HG03354 (cell line): Measurements from ENCODE around the gene GGN.
A peak's percentile ranks its signal among the peaks of the same experiment; 100 is the strongest.

Experiments
- ATAC-seq: cut with Tn5 transposase; IDR thresholded peaks from one replicate; pipeline ENCODE4 v1.9.1; 2021; ENCODE audit warnings: mild to moderate bottlenecking; ENCODE audit not compliant: unreplicated experiment, poor library complexity, severe bottlenecking

GGN gene

DNA sequence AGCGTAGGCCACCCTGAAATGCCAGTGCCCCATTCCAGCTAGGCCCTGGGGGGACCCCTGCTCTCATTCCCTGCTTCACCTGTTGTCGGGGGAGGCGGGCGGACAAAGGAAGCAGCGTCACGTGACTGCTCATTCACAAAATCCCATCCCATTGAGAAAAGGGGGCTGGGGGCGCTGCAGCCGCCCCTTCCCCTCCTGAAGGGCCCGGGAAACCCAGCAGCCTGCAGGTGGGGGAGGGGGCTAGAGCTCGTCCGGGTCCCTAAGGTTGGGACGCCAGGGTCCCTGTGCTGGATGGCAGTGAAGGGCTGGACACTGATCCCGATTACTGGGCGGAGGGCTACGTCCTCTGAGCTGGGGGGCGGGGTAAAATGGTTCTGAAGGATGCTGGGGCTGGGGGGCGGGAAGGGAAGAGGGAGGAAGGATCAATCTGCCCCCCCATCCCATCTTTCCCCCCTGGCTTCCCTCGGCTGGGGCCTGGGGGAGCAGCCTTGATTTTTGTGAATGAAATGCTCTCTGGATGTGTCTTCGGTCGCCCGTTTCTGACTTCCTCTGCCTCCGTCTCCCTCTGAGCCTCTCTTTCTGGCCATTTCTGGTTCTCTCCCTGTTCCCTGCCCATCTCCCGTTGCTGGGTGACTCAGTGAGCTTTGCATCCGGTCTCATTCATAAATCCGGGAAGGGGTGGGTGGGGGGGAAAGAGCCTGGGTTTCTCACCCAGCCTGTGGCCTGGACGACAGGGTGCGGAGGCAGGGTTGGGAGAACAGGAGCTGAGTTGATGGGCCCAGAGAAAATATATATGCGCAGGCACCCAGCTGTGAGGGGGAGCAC is 1.5 kb upstream of the GGN start:
- no peak for ATAC-seq

DNA sequence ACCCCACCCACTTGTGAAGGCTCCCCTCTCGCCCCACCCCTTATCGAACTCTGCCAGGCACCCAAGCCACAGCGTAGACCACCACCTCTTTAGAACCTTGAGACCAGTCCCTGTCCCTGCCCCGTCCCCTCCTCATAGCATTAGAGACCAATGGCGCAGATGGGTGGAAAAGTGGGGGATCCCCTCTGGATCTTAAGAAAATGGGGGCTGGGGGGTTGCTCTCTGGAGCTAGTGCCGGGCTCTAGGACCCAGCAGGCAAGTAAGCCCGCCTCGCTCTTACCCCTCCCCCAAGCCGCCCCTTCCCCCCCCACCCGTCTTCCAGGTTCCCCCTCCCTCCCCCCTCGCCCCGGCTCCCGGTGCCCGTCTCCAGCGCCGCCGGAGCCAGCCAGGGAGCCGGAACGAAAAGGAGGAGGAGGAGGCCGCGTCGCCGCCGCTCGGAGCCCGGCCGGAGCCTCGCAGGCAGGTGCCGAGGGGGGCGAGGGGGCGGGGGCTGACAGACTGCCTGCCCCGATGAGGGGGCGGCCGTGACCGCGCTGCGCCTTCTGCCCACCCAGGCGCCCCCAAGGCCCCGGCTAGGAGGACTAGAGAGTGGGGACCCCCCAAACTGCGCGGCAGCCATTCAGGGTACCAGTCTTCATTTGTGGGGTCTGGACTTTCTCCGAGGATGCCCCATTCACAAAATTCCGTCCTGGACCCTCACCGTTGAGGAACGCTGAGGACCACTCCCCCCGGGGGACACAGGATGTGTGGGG is 691 bp upstream of the GGN start, which contains the start of gene SPRED3:
TSS of gene SPRED3 (plus strand) at position 349 of the 752 bp plus-strand sequence. CDS start 1,606 bp downstream, outside the sequence.
- no peak for ATAC-seq

- ATAC-seq = no peak
Measured at GRCh38 chr19:38386971-38387549, 774 bp downstream of the GGN start.

DNA sequence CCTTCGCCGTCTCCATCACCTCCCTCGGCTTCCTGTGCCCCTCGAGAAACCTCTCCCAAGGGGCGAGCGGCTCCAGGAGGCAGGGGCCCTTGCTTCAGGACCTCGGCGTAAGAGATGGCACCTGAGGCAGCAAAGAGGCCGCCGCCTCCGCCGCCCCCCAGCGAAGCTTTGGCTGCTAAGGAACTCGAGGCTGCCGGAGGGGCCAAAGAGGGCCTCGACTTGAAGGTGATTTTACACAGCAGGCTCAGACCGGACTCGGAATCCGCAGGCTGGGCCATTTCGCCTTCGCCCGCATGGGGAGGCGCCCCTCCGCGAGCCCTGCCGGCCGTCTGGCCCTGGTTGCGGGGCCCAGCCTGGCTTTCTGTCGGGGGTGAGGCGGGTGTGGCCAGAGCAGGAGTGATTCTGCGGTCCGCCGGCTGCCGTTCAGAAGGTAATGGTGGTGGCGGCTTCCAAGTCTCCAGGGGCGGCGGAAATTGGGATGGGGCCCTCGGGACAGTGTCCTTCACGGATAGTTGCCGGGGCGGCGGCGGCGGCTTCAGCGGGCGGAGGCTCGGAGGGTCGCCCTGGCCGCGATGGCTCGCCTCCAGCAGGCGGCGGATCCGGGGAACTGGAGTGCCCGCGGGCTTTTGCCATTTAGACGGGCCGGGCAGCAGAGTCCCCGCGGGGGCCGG is 1.4 kb downstream of the GGN start:
- no peak for ATAC-seq

DNA sequence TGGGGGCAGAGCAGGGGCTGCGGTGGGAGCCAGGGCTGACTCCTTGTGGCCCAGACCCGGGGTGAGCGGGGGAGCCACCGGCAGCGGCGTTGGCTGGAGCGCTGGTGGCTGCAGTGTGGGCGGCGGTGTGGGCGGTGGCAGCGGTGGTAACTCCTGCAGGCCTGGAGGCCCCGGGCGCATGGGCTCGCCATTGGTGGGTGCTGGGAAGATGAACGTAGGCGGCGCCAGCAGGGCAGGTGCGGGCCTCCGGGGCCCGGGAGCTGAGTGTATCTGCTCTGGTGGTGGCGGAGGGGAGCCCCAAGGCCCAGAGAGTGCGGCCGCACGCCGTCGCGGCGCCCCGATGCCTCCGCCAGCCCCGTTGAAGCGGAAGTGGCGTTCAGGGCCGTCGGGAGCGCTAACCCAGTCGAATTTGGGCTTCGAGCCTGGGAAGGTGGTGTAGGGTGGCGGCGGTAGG is 2.0 kb downstream of the GGN start:
- ATAC-seq = no peak

GRCh38 chr19:38385057-38385803 is 2.6 kb downstream of the GGN start:
- ATAC-seq = no peak

GRCh38 chr19:38384209-38385027 is 3.4 kb downstream of the GGN start:
- no peak for ATAC-seq

DNA sequence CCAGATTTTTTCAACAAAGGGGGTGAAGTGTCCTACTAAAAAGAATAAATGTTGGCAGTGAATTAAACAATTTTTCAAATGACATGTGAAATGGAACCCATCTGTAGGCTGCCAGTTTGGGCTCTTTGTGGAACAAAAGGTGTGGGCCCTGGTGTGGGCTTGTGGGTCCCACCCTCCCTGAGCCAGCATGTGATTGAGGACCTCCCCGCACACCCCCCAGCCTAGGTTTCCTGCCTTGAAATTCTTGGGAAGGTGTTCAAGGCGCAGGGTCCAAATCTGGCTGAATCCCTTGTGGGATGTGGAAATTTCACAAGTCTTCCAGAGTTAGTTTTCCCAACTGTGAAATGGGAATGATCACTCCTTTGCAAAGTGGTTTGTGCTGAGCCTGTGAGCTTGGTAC is 4.1 kb downstream of the GGN start:
- ATAC-seq = no peak

DNA sequence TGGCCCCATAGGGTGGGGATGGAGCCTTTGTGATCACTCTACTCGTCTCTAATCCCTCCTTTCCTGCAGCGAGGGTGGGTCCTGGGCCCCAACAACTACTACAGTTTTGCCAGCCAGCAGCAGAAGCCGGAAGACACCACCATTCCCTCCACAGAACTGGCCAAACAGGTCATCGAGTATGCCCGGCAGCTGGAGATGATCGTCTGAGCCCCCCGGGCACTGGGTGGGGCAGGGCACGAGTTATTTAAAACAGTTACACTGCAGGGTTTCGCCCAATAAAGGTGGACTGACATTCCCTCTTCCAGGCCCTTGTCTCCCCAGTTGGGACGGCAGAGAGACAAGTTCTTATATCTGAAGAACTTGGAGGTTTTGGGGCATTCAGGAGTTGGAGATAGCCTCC is 4.7 kb downstream of the GGN start:
- no peak for ATAC-seq

DNA sequence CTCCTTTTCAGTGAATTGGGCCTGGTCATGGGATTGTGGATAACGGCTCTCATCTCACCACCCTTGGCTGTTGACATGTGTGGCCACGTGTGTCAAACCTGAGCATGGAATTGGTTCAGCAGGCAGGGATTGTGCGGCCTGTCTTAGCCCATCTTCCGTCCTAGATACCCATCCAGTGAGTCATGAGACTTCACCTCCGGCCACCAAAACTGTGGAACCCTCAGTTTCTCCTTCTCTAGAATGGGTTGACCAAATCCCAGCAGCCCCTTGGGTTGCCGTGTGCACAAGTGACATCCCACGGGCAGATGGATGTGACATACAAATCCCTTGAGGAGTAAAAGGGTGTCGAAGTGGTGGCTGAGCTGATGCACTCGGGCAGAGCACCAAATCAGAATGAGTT is 6.7 kb downstream of the GGN start:
- no peak for ATAC-seq

GRCh38 chr19:38378866-38379265 is 9.0 kb downstream of the GGN start:
- ATAC-seq = no peak

DNA sequence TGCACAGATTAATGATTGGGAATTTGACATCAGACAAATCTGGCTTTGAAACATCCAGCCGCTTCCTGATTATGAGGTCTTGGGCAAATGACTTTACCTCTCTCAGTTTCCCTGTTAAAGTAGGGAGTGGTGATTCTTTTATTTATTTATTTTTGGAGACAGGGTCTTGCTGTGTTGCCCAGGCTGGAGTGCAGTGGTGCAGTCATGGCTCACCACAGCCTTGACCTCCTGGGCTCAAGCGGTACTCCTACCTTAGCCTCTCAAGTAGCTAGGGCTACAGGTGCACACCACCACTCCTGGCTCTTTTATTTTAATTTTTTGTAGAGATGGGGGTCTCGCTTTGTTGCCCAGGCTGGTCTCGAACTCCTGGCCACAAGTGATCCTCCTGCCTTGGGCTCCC is 10.8 kb downstream of the GGN start:
- ATAC-seq = no peak

DNA sequence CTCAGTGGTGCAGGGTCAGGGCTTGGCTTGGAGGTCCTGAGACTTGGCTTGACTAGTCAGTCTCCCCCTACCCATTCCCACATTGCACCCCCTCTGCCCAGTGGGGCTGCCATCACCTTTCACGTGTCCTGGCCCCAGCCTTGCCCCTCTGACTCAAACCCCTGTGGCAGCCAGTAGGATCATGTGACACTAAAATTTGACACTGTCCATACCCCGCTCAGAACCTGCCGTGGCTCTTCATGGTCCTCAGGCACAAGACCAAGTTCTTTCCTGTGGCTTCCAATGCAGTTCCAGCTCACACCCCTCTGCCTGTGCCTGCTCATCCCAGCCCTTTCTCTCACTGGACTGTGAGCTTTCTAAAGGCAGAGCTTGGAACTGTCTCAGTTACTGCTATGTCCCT is 11.3 kb downstream of the GGN start:
- ATAC-seq = no peak

DNA sequence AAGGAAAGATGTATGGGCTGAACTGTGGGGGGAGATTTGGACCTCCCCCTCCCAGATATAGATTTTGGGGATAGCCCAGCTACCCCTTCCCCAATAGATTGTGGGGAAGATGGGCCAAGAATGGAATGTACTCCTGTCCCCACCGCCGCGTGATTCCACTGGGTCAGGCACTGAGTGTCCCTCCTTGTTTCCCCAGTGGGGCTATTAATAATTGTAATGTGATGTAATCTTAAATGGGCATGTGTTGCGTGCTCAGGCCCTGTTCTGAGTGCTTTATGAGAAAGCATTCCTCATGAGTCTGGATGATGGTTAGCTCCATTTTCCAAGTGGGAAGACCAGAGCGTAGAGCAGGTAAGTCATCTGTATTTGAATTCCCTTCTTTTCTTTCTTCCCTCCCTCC is 12.1 kb downstream of the GGN start:
- ATAC-seq = no peak

- no peak for ATAC-seq
Measured at GRCh38 chr19:38375098-38375493, 12.7 kb downstream of the GGN start.

- peak; percentile 95 for ATAC-seq
Measured at GRCh38 chr19:38374332-38375097, 13.3 kb downstream of the GGN start, which contains the start of gene PSMD8. TSS of gene PSMD8 (plus strand) at chr19:38374571. CDS start at chr19:38374602, 31 bp downstream.

GRCh38 chr19:38373907-38374331 is 13.9 kb downstream of the GGN start:
- no peak for ATAC-seq

DNA sequence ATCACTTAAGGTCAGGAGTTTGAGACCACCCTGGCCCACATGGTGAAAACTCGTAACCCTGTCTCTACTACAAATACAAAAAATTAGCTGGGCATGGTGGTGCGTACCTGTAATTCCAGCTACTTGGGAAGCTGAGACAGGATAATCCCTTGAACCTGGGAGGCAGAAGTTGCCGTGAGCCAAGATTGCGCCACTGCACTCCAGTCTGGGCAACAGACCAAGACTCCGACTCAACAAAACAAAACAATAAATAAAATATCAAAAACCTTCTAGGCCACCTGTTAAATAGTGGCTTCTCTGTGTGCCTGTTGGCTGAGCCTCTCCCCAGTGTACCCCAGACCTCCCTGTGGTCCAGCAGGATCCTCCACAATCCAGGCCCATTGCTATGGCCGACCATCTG is 16.8 kb downstream of the GGN start:
- no peak for ATAC-seq
